Retinal pigment epithelial cell (primary cell): ENCODE data around the gene BMP2K.
"Not testable (repeated sequence)": the region's sequence is repeated elsewhere in the genome, so short reads cannot be mapped to it uniquely, and the experiment has no call there.

ENCODE experiments used
- DNase-seq: peaks from one replicate; pipeline ENCODE4 v3.0.0-alpha.2; 2010; ENCODE audit warnings: low read depth
- H3K4me3 ChIP-seq: 2 replicates; pipeline ENCODE4 v1.5.1; 2011; ENCODE audit warnings: mild to moderate bottlenecking, low read length, control low read depth, moderate library complexity
- TF ChIP-seq, protein P1 (sequence below): conservative IDR thresholded peaks from 2 replicates; pipeline ENCODE4 v1.5.1; 2011; ENCODE audit warnings: low read depth, low read length, control low read depth, inconsistent platforms

The BMP2K gene

GRCh38 chr4:78904143-78904542 lies 128.0 kb downstream of the BMP2K start:
- H3K4me3 ChIP-seq: no peak overlapping the region
- no peak for DNase-seq
- TF ChIP-seq, protein P1, sequence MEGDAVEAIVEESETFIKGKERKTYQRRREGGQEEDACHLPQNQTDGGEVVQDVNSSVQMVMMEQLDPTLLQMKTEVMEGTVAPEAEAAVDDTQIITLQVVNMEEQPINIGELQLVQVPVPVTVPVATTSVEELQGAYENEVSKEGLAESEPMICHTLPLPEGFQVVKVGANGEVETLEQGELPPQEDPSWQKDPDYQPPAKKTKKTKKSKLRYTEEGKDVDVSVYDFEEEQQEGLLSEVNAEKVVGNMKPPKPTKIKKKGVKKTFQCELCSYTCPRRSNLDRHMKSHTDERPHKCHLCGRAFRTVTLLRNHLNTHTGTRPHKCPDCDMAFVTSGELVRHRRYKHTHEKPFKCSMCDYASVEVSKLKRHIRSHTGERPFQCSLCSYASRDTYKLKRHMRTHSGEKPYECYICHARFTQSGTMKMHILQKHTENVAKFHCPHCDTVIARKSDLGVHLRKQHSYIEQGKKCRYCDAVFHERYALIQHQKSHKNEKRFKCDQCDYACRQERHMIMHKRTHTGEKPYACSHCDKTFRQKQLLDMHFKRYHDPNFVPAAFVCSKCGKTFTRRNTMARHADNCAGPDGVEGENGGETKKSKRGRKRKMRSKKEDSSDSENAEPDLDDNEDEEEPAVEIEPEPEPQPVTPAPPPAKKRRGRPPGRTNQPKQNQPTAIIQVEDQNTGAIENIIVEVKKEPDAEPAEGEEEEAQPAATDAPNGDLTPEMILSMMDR: no peak

- TF ChIP-seq, protein P1: no peak
- no peak overlapping the region for H3K4me3 ChIP-seq
- DNase-seq: no peak
Observed at GRCh38 chr4:78907638-78908037, 131.5 kb downstream of the BMP2K start.

- not testable (repeated sequence) for H3K4me3 ChIP-seq, DNase-seq
Observed at GRCh38 chr4:78908974-78909373, 132.8 kb downstream of the BMP2K start.

- TF ChIP-seq, protein P1: no peak
- no peak for DNase-seq
- H3K4me3 ChIP-seq: no peak overlapping the region
Observed at GRCh38 chr4:78910612-78911011, 134.5 kb downstream of the BMP2K start.

DNA sequence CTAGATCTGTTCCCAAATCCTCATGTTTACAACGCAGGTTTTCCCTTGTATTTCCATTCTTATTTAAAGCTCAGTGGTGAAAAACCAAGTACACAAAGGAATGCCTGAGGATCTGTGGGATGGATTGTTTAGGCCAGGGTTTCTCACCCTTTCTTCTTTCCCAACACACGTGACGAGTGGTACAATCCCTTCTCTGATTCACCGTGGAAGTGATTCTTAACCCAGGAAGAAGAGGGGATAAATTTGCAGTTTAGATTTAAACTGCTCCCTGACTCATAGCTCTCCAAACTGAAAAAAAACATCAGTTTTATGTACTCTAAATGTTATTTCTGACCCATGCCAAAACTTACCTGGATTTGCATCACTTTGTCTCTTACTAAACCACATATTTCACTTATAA lies 146.1 kb downstream of the BMP2K start:
- DNase-seq: no peak
- TF ChIP-seq, protein P1: no peak
- no peak overlapping the region for H3K4me3 ChIP-seq

GRCh38 chr4:78923464-78924312 lies 147.5 kb downstream of the BMP2K start:
- no peak for DNase-seq
- TF ChIP-seq, protein P1: no peak
- H3K4me3 ChIP-seq: no peak overlapping the region

DNA sequence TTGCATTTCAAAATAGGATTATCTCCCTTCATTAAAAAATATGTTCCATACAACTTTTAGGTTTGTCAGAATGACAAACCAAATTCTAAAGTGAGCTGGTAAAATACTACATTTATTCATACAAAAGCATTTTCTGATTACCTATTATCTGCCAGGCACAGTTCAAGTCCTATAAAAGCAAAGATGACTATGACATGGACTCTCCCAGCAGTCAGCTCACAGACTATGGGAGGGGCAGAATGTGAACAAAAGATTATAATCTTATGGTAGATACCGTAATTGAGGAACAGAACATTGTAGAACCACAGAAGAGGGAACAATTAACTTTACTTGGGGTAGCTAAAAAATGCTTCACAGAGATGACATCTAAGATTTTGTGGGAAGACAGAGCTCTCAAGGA lies 150.7 kb downstream of the BMP2K start:
- TF ChIP-seq, protein P1: no peak
- H3K4me3 ChIP-seq: no peak overlapping the region
- no peak for DNase-seq
